Measurements from ENCODE around the gene L3MBTL4.

- TF ChIP-seq EZH2 (IDR thresholded peaks at IDR 0.05; ENCODE audit: borderline replicate concordance, low read depth, low read length, poor library complexity, severe bottlenecking) (no peak), CTCF (conservative IDR thresholded peaks at IDR 0.05; ENCODE audit: low read depth, low read length) (no peak)
These were observed 129.9 kb downstream of the L3MBTL4 start for GRCh38 chr18:6284761-6285160.
